Hepatocyte (in vitro differentiated cells): ENCODE measurements around the gene KLRK1. TPM values are rescaled to one million over a fixed set of nuclear protein-coding genes. Genes with fewer than 3 reads are reported as not detected.

ENCODE experiments used
- polyA plus RNA-seq: library from polyadenylated mRNA; unstranded; fragments of >200 nt; fragmentation: Nextera tagmentation; extraction: Ambion mirVana; gene quantifications from 2 replicates; pipeline ENCODE4 v1.2.1, GENCODE V29; 2016
- total RNA-seq: library from RNA; depleted of rRNA; stranded (reverse); fragments of >200 nt; gene quantifications from 2 replicates; pipeline ENCODE4 v1.2.3, GENCODE V29; 2014

KLRK1 gene
- total and polyA plus RNA-seq, 2 experiments from 2014 or later: 0.23 TPM; not detected in 1

Other genes starting within 250 kb of the KLRK1 start
- gene OLR1, start 217.9 kb downstream of the KLRK1 start, total RNA-seq: 7.3 and 15.1 TPM in 2 replicates
- 6.4 and 20.8 TPM in 2 replicates for gene OLR1, start 217.9 kb downstream of the KLRK1 start, polyA plus RNA-seq
- 0.03 TPM in 1 of 2 replicates, not detected in the other for gene TMEM52B, start 211.0 kb downstream of the KLRK1 start, total RNA-seq
- 1.0 and 1.8 TPM in 2 replicates for gene TMEM52B, start 211.0 kb downstream of the KLRK1 start, polyA plus RNA-seq
- gene GABARAPL1, start 177.2 kb downstream of the KLRK1 start, total RNA-seq: 77.9 and 93.5 TPM in 2 replicates
- 77.7 and 101 TPM in 2 replicates for gene GABARAPL1, start 177.2 kb downstream of the KLRK1 start, polyA plus RNA-seq
- gene KLRD1, start 82.2 kb downstream of the KLRK1 start, total RNA-seq: 0.24 and 0.30 TPM in 2 replicates
- gene KLRD1, start 82.2 kb downstream of the KLRK1 start, polyA plus RNA-seq: 0.69 and 0.70 TPM in 2 replicates
- 0.28 TPM in 1 of 2 replicates, not detected in the other for gene KLRC4, start 19.7 kb upstream of the KLRK1 start, total RNA-seq
- gene KLRC4, start 19.7 kb upstream of the KLRK1 start, polyA plus RNA-seq: not detected in 2 replicates
- not detected in 2 replicates for gene KLRC3, start 30.6 kb upstream of the KLRK1 start, total RNA-seq
- gene KLRC3, start 30.6 kb upstream of the KLRK1 start, polyA plus RNA-seq: 0.28 TPM in 1 of 2 replicates, not detected in the other
- gene KLRC2, start 46.0 kb upstream of the KLRK1 start, total RNA-seq: 0.52 and 2.0 TPM in 2 replicates
- 1.3 TPM in 1 of 2 replicates, not detected in the other for gene KLRC2, start 46.0 kb upstream of the KLRK1 start, polyA plus RNA-seq
- gene KLRC1, start 63.3 kb upstream of the KLRK1 start, total RNA-seq: not detected in 2 replicates
- gene KLRC1, start 63.3 kb upstream of the KLRK1 start, polyA plus RNA-seq: not detected in 2 replicates
- gene EIF2S3B, start 115.8 kb upstream of the KLRK1 start, total RNA-seq: 1.3 and 1.4 TPM in 2 replicates
- gene EIF2S3B, start 115.8 kb upstream of the KLRK1 start, polyA plus RNA-seq: not detected in 2 replicates
- gene MAGOHB, start 223.6 kb upstream of the KLRK1 start, total RNA-seq: 21.4 and 23.9 TPM in 2 replicates
- 39.4 and 40.2 TPM in 2 replicates for gene MAGOHB, start 223.6 kb upstream of the KLRK1 start, polyA plus RNA-seq